ENCODE measurements around the gene AUTS2.

The AUTS2 gene

DNA sequence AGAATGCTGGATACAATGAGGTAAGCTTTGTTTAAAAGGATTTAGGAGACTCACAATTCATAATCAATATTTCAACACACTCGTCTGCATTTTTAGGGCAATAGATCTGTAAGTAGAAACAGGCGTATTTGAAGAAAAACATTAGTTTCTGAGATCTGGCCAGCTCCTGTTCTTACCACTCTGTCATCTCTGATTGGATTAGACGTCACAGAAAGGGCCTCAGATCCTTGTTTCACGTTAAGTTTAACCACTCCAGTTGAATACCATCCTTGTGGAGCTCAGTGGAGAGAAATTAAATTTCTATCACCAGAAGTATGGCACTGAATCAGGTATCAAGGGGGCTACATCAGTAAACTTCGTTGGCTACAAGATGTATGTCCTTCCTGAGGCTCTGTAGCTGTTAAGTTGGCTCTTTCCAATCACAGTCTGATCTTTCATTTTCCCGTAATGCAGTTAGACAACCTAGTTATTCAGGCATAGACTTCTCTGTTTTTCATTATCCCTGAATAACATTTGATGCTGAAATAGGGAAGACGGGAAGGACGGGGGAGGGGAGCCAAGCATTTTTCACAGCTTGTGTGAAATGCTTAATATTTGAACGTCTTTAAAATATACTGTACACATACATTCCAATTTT lies 874.4 kb downstream of the AUTS2 start:
- no peak overlapping the region for H3K4me3 Mint-ChIP-seq
- H3K4me1 Mint-ChIP-seq = no peaks in the 10 kb centered on the region
- H3K27ac Mint-ChIP-seq (ENCODE audit: low read depth) = no peak overlapping the region
- H3K36me3 Mint-ChIP-seq (ENCODE audit: insufficient read depth) = no peaks in the 10 kb centered on the region
- no peaks in the 10 kb centered on the region for H3K9me3 Mint-ChIP-seq
- ATAC-seq (replicated peaks; ENCODE audit: extremely low read depth, poor library complexity, severe bottlenecking) = no peak
- DNase-seq (ENCODE audit: low spot score in 2 of 2) = no peak
- no peaks in the 10 kb centered on the region for H3K27me3 Mint-ChIP-seq

DNA sequence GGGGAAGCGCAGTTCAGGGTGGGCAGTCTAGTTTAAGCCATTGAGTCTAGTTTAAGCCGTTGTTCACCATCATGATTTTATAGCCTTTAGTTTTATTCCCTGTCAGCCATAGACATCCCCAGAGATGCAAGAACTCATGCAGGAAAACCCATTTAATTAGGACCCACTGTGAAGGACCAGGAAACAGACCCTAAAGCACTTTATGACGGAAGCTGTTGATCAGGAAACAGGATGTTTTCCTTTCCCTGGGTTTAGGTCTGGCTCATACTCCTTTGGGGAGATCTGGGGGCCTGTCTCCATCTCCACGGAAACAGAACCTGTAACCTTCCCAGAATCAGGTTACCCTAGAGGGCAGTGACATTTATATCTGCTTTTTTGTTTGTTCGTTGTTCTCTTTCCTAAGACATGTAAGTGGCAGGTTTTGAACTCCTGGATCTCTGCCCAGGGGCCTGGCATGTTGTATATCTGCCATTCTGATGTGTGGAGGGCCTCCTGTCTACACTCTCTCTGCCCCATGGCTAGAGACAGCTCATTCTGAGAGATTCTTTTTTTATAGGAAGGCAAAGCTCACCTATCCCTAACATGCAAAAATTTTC lies 876.5 kb downstream of the AUTS2 start:
- Mint-ChIP-seq H3K27ac (ENCODE audit: low read depth) (no peak overlapping the region), H3K27me3 (peaks cover 6% of the 10 kb centered on the region), H3K9me3 (no peaks in the 10 kb centered on the region), H3K4me3 (no peak overlapping the region), H3K4me1 (no peaks in the 10 kb centered on the region), H3K36me3 (ENCODE audit: insufficient read depth) (no peaks in the 10 kb centered on the region)
- ATAC-seq (replicated peaks; ENCODE audit: extremely low read depth, poor library complexity, severe bottlenecking) = no peak
- DNase-seq (ENCODE audit: low spot score in 2 of 2) = no peak

DNA sequence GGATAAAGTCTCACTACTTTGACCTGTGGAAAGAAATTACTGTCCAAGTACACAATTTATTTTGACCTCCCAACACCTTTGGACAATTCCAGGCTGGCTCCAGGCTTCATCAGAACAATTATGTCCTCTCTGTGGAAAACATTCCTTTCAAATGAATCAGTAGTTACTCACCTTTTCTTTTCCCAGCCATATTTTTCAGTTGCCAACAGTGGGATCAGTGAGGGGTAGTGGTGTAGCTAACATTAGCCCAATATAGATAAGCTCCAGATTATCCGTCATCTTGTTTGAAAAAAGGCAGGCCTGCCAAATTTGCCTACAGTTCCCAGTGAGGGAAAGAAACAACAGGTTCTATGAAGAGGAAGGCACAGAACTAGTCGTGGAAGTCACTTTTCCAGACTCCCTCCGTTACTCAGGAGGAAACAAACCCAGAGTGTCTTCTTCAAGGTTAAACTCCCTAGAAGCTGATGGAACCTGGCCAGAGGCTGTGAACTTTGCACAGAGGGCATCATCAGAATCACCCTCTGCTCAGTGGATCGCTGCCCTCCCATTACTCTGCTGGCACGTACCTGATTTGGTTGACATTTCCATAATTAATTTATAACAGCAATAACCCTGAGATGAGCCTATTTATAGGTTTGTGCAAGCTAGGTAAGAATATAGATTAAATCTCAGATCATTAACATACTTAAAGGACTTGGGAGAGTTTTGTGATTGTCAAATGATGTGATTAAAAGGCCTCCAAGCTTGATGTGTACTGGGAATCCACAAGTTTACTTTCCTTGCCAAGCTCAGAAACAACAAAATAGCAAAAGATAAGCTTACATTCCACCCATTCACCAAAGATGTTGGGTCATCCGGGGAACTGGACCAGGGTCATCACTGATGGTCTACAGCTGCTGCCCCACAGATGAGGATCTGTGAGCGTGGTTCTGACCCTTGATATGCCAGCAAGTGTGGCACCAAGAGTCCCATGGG lies 879.0 kb downstream of the AUTS2 start:
- Mint-ChIP-seq H3K9me3 (no peaks in the 10 kb centered on the region), H3K4me1 (no peaks in the 10 kb centered on the region), H3K4me3 (no peak overlapping the region), H3K36me3 (ENCODE audit: insufficient read depth) (no peaks in the 10 kb centered on the region), H3K27ac (ENCODE audit: low read depth) (no peak overlapping the region), H3K27me3 (peaks cover 21% of the 10 kb centered on the region)
- ATAC-seq (replicated peaks; ENCODE audit: extremely low read depth, poor library complexity, severe bottlenecking) (no peak), DNase-seq (ENCODE audit: low spot score in 2 of 2) (no peak)

DNA sequence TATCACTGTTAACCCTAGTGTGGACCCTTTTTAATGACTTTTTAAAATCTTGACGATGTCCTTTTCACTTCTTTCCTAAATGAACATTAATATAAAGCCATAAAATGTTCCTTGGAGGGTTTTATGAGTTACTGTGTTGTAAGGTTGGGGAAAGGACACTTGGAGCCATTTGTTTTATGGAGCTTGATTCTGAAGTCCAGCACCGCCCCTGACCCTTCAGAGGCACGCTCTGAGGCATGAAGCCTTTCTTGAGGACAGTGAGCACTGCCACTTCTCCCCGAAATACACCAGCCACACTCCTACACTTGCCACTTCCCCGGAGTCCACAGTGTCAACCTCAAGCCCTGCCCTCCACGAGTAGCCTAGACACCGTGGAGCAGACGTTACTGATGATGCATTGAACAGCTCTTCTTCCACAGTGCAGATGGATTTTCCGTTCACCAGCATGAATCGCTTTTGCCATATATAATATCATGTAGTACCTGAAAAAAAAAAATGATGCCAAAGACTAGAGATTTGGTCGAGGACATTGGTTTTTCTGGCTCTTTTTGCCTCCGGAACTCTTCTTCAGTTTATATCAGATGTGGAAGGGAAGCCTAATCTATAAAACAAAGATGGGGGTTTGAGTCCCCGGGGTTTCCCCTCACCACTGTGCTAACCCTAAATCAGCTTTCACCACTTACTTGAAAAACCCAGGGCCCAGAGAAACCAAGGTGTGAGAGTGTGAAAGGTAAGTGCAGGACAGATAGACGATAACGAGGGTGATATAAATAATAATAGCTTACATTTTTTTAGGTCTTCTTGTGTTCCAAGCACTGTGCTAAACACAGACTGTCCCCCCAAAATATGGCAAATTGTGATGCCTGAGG lies 881.1 kb downstream of the AUTS2 start:
- H3K4me3 Mint-ChIP-seq = no peak overlapping the region
- H3K36me3 Mint-ChIP-seq (ENCODE audit: insufficient read depth) = no peaks in the 10 kb centered on the region
- no peak overlapping the region for H3K27ac Mint-ChIP-seq (ENCODE audit: low read depth)
- H3K9me3 Mint-ChIP-seq = no peaks in the 10 kb centered on the region
- H3K27me3 Mint-ChIP-seq = peaks cover 21% of the 10 kb centered on the region
- peak; percentile 40 for ATAC-seq (replicated peaks; ENCODE audit: extremely low read depth, poor library complexity, severe bottlenecking)
- no peaks in the 10 kb centered on the region for H3K4me1 Mint-ChIP-seq
- no peak for DNase-seq (ENCODE audit: low spot score in 2 of 2)

DNA sequence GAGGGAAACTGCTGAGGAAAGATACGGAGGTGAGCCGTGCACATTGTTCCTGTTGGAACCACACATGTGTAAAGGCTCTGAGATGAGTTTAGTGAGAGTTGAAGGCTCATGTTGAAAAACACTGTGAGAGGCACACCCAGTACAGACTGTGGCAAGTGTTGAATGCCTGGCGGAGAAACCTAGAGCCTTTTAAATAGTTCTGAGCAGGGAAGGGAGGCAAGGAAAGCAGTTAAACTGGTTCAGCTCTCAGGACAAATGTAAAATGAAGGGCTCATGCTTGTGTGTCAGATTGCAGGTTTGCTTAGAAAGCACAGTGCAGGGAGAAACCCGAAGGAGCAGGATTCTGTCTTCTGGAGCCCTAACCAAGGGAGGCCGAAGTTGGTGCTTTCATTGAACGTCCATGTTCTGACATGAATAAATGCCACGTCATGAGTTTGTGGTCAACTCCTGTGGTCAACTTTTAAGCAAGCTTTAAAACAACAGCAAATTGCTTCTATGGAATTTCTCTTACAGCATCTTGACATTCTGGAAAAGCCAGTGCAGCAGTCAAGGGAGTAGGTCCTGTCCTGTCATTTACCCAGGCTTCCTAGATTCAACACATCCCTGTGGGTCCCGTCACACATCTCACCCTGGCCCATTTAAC lies 882.8 kb downstream of the AUTS2 start:
- Mint-ChIP-seq H3K4me3 (no peak overlapping the region), H3K9me3 (no peaks in the 10 kb centered on the region), H3K36me3 (ENCODE audit: insufficient read depth) (no peaks in the 10 kb centered on the region), H3K27me3 (peaks cover 21% of the 10 kb centered on the region), H3K27ac (ENCODE audit: low read depth) (no peak overlapping the region), H3K4me1 (no peaks in the 10 kb centered on the region)
- no peak for DNase-seq (ENCODE audit: low spot score in 2 of 2)
- ATAC-seq (replicated peaks; ENCODE audit: extremely low read depth, poor library complexity, severe bottlenecking) = no peak

DNA sequence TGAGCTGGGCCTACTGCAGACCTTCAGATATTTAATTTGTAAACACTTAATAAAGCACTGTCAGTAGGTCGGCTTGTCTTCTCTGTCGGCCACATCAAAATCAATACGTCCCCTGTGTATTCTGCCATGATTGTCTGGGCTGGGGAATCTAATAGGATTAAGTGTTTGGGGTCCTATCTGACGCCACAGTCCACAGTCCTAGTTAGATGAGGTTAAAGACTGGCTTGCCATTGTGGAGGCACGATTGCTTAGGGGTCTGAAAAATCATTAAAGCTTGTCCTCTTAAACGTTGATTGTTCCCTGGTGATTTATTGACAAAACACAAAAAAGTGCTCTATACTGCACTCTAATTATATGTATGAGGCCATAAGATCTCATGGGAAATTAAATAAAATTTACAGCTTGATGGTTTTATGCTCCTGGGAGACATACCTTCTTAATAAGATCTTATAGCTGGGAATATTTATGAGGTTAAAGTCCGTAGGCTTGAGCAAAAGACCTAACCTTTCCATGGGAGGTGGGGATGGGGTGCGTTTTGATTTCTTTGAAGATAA lies 883.4 kb downstream of the AUTS2 start:
- Mint-ChIP-seq H3K9me3 (no peaks in the 10 kb centered on the region), H3K27ac (ENCODE audit: low read depth) (no peak overlapping the region), H3K36me3 (ENCODE audit: insufficient read depth) (no peaks in the 10 kb centered on the region), H3K27me3 (peaks cover 21% of the 10 kb centered on the region), H3K4me1 (no peaks in the 10 kb centered on the region), H3K4me3 (no peak overlapping the region)
- ATAC-seq (replicated peaks; ENCODE audit: extremely low read depth, poor library complexity, severe bottlenecking) = no peak
- no peak for DNase-seq (ENCODE audit: low spot score in 2 of 2)

DNA sequence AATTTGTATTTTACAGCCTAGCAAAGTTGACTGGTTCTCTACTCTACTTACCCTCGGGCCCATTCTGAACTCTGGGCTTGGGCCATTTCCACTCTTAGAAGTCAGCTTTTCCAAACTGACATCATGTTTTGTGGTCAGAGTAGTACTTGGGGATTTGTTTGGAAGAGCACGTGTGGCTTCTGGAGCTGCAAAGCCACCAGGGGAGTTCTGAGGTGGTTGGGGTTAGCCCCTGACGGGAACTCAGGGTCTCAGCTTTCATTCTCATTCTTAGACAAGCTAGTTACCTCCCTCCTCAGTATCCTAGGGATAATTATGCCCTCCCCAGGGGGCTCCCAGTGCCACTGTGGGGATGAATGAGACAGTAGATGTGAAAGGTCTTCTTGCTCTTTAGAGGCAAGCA lies 886.0 kb downstream of the AUTS2 start:
- no peak for DNase-seq (ENCODE audit: low spot score in 2 of 2)
- no peaks in the 10 kb centered on the region for H3K4me1 Mint-ChIP-seq
- H3K27ac Mint-ChIP-seq (ENCODE audit: low read depth) = no peak overlapping the region
- H3K36me3 Mint-ChIP-seq (ENCODE audit: insufficient read depth) = peaks cover 2% of the 10 kb centered on the region
- peaks cover 20% of the 10 kb centered on the region for H3K27me3 Mint-ChIP-seq
- ATAC-seq (replicated peaks; ENCODE audit: extremely low read depth, poor library complexity, severe bottlenecking) = no peak
- no peak overlapping the region for H3K4me3 Mint-ChIP-seq
- H3K9me3 Mint-ChIP-seq = no peaks in the 10 kb centered on the region

DNA sequence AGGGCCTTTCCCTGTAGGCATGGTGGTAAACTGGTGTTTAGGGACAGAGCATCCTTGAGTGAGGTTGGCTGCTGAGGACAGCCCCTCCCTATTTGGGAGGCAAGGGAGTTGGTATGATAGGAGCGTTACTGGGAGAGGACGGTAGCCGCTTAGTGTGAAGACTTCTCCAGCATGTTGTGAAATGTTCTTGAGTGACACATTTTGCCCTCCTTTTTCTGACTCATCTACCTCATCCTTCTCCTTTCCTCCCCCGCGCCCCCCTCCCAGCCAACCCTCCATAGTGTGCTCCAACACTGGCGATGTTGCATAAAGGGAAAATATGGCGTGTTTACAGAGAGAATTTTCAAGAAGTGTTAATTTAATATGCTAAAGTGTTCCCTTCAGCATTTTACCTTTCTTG lies 888.7 kb downstream of the AUTS2 start:
- H3K27me3 Mint-ChIP-seq = no peaks in the 10 kb centered on the region
- DNase-seq (ENCODE audit: low spot score in 2 of 2) (no peak), ATAC-seq (replicated peaks; ENCODE audit: extremely low read depth, poor library complexity, severe bottlenecking) (no peak)
- peaks cover 2% of the 10 kb centered on the region for H3K36me3 Mint-ChIP-seq (ENCODE audit: insufficient read depth)
- H3K9me3 Mint-ChIP-seq = no peaks in the 10 kb centered on the region
- H3K4me3 Mint-ChIP-seq = no peak overlapping the region
- H3K4me1 Mint-ChIP-seq = no peaks in the 10 kb centered on the region
- no peak overlapping the region for H3K27ac Mint-ChIP-seq (ENCODE audit: low read depth)

DNA sequence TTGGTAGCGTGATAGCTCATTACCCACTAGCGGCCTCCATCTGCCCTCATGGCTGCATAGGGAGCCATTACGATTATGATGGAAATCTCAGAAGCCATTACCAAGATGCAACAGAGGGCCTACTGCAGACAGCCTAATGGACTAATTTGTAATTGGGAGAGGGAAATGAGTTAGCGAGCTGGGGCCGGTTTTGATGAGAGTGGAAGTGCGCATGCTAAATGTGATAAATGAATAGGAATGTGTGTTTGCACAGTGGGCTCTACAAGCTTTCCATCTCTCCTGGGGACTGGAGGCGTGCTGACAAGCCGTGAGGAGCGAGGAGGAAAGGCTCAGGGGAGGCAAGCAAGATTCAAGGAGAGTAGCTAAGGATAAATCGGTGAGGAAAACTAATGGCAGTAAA lies 889.2 kb downstream of the AUTS2 start:
- ATAC-seq (replicated peaks; ENCODE audit: extremely low read depth, poor library complexity, severe bottlenecking) (no peak), DNase-seq (ENCODE audit: low spot score in 2 of 2) (no peak)
- no peak overlapping the region for H3K4me3 Mint-ChIP-seq
- no peak overlapping the region for H3K27ac Mint-ChIP-seq (ENCODE audit: low read depth)
- no peaks in the 10 kb centered on the region for H3K4me1 Mint-ChIP-seq
- no peaks in the 10 kb centered on the region for H3K27me3 Mint-ChIP-seq
- H3K36me3 Mint-ChIP-seq (ENCODE audit: insufficient read depth) = peaks cover 2% of the 10 kb centered on the region
- no peaks in the 10 kb centered on the region for H3K9me3 Mint-ChIP-seq

DNA sequence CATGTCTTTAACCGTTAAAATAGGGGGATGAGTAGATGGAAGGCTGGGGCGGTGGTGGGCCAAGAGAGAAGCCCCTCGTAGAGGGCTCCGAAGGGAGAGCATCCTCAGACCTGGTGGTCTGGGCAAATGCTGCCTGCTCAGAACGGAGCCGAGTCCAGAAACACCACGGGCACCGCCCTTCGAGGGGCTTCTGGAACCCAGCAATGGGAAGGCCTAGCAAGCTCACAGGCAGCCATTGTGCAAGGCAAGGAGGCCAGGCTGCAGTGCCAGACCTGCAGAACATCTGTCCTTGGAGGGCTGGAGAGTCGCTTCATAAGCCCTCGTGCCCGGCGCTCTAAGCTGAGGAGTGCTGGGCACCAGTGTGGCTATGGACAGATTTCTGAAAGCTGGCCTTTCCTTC lies 889.6 kb downstream of the AUTS2 start:
- no peak overlapping the region for H3K27ac Mint-ChIP-seq (ENCODE audit: low read depth)
- H3K4me1 Mint-ChIP-seq = no peaks in the 10 kb centered on the region
- H3K27me3 Mint-ChIP-seq = no peaks in the 10 kb centered on the region
- DNase-seq (ENCODE audit: low spot score in 2 of 2) = no peak
- H3K36me3 Mint-ChIP-seq (ENCODE audit: insufficient read depth) = peaks cover 2% of the 10 kb centered on the region
- no peaks in the 10 kb centered on the region for H3K9me3 Mint-ChIP-seq
- H3K4me3 Mint-ChIP-seq = no peak overlapping the region
- no peak for ATAC-seq (replicated peaks; ENCODE audit: extremely low read depth, poor library complexity, severe bottlenecking)

DNA sequence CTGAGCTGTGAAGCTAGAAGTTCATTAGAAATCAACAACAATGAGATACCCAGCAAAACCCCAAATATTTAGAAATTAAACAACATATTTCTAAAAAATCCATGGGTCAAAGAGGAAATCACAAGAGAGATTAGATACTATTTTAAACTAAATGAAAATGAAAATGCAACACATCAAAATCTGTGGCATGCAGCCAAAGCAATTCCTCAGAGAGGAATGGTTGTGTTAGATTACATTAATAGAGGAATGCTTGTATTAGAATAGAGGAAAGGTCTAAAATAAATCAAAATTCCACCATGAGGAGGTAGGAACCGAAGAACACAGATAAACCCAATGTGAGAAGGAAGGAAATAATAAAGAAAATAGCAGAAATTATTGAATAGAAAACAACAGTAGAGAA lies 891.5 kb downstream of the AUTS2 start:
- H3K36me3 Mint-ChIP-seq (ENCODE audit: insufficient read depth) = peaks cover 2% of the 10 kb centered on the region
- H3K9me3 Mint-ChIP-seq = no peaks in the 10 kb centered on the region
- DNase-seq (ENCODE audit: low spot score in 2 of 2) (no peak), ATAC-seq (replicated peaks; ENCODE audit: extremely low read depth, poor library complexity, severe bottlenecking) (no peak)
- H3K4me1 Mint-ChIP-seq = no peaks in the 10 kb centered on the region
- no peaks in the 10 kb centered on the region for H3K27me3 Mint-ChIP-seq
- no peak overlapping the region for H3K4me3 Mint-ChIP-seq
- peak overlapping the region; percentile 9 for H3K27ac Mint-ChIP-seq (ENCODE audit: low read depth)

DNA sequence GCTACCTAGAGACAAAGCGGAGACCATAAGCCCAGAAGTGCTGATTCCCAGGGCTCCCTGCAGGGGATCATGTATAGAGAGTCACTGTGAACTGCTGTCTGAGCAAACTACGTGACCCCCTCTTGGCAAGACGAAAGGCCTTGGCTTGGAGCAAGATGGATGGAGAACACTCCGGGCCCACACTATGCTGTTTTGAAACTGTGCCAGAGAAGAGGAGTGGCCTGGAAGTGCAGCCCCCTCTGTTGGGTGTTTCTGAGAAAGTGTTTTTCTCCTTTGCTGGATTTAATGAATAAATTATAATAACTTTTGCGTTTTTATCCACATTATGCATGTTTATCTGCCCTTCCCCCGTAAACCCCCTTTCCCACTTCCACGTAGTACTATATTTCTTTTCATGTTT lies 894.4 kb downstream of the AUTS2 start:
- Mint-ChIP-seq H3K27ac (ENCODE audit: low read depth) (no peak overlapping the region), H3K36me3 (ENCODE audit: insufficient read depth) (no peaks in the 10 kb centered on the region), H3K9me3 (no peaks in the 10 kb centered on the region), H3K4me1 (no peaks in the 10 kb centered on the region), H3K4me3 (no peak overlapping the region), H3K27me3 (no peaks in the 10 kb centered on the region)
- ATAC-seq (replicated peaks; ENCODE audit: extremely low read depth, poor library complexity, severe bottlenecking) (no peak), DNase-seq (ENCODE audit: low spot score in 2 of 2) (no peak)
